Measurements from ENCODE around the gene IL21R. TPM values are rescaled to one million over a fixed set of nuclear protein-coding genes. Genes with fewer than 3 reads are reported as not detected.

The IL21R gene
- total RNA-seq, 2 experiments from 2014 or later: 34.5 to 34.8 TPM

DNA sequence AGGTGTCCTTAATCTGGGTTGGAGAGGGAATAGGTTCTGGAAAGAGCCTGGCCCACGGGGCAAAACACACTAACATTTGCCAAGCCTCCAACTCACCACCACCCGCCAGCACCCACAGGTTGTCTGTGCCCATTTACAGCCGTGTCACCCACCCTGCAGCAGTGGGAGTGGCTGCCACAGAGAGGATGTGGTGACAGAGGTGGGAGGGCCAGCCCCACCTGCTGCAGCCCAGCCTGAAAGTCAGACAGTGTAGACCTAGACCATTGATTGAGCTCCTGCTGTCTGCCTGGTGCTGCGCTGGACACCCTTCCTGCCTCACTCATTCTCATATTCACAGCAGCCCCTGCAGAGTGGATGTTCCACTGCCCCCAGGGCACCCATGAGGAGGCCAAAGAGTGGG, 44.7 kb downstream of the IL21R start:
- no peaks in the 10 kb centered on the region for H3K27me3 ChIP-seq (ENCODE audit: control insufficient read depth in 1 of 2, insufficient read depth in 2 of 2, low read length in 2 of 2)
- peak; percentile 70 to 94 (median 80) for DNase-seq
- intact Hi-C loops (cut with DNase I, micrococcal nuclease): loop anchor here (2.0 to 5.0 kb wide), 4 partner anchors 44 to 209 kb away; partner anchors contain the start of gene IL21R (in 2 of the 2)
- peak overlapping the region; percentile 73 for H3K4me3 Mint-ChIP-seq
- H3K4me1 ChIP-seq (ENCODE audit: insufficient read depth, low read length): peaks cover 70% of the 10 kb centered on the region
- H3K27me3 Mint-ChIP-seq: no peaks in the 10 kb centered on the region
- peak overlapping the region; percentile 18 to 54 for H3K27ac ChIP-seq (ENCODE audit: low read depth in 1 of 2, low read length in 2 of 2)
- no peaks in the 10 kb centered on the region for H3K9me3 Mint-ChIP-seq
- peak overlapping the region; percentile 93 for H3K27ac Mint-ChIP-seq
- peaks cover 14% of the 10 kb centered on the region in 2 experiments for H3K9me3 ChIP-seq (ENCODE audit: control insufficient read depth in 1 of 2, insufficient read depth in 1 of 2, low read length in 2 of 2)
- ATAC-seq (ENCODE audit: poor library complexity): peak; percentile 92
- TF ChIP-seq, protein P1, sequence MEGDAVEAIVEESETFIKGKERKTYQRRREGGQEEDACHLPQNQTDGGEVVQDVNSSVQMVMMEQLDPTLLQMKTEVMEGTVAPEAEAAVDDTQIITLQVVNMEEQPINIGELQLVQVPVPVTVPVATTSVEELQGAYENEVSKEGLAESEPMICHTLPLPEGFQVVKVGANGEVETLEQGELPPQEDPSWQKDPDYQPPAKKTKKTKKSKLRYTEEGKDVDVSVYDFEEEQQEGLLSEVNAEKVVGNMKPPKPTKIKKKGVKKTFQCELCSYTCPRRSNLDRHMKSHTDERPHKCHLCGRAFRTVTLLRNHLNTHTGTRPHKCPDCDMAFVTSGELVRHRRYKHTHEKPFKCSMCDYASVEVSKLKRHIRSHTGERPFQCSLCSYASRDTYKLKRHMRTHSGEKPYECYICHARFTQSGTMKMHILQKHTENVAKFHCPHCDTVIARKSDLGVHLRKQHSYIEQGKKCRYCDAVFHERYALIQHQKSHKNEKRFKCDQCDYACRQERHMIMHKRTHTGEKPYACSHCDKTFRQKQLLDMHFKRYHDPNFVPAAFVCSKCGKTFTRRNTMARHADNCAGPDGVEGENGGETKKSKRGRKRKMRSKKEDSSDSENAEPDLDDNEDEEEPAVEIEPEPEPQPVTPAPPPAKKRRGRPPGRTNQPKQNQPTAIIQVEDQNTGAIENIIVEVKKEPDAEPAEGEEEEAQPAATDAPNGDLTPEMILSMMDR (IDR thresholded peaks at IDR 0.05): no peak
- peaks cover 63% of the 10 kb centered on the region for H3K4me1 Mint-ChIP-seq (ENCODE audit: low read depth)
- ChIA-PET POLR2A (interaction anchor here (0.5 to 3.0 kb wide), 18 partner anchors 9 to 336 kb away, joined by 3 to 15 read pairs (median 4); partner anchors contain the start of genes IL21R and KDM8), CTCF (interaction anchor here (1.0 to 1.2 kb wide), 4 partner anchors 9 to 212 kb away, joined by 3 to 4 read pairs (median 4); partner anchors contain the start of gene IL21R)
- peaks cover 67% of the 10 kb centered on the region for H3K36me3 ChIP-seq (ENCODE audit: insufficient read depth, low read length)
- H3K4me3 ChIP-seq (ENCODE audit: low read length): no peak overlapping the region
- peaks cover 88% of the 10 kb centered on the region for H3K36me3 Mint-ChIP-seq (ENCODE audit: low read depth)

DNA sequence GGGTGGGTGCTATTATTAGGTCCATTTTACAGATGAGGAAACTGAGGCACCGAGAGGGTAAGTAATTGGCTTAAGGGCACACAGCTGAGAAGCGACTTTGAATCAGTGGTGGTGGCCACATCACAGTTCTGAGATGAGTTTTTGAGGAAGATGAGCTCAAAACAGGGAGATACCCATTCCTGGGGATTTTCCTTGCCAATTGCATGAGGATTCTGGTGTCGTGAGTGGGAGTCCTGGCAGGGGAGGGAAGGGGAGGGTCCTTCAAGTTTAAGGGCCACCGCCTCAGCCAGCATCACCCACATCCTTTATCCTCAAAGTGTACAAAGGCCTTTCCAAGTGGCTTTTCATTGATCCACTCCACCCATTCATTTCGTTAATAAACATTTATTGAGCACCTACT, 45.3 kb downstream of the IL21R start:
- intact Hi-C loops (cut with DNase I, micrococcal nuclease): loop anchor here (2.0 to 5.0 kb wide), 4 partner anchors 44 to 210 kb away; partner anchors contain the start of gene IL21R (in 2 of the 2)
- peaks cover 68% of the 10 kb centered on the region for H3K4me1 Mint-ChIP-seq (ENCODE audit: low read depth)
- Histone ChIP-seq H3K27ac (ENCODE audit: low read depth in 1 of 2, low read length in 2 of 2) (peak overlapping the region; percentile 18 to 54), H3K27me3 (ENCODE audit: control insufficient read depth in 1 of 2, insufficient read depth in 2 of 2, low read length in 2 of 2) (no peaks in the 10 kb centered on the region), H3K4me3 (ENCODE audit: low read length) (no peak overlapping the region), H3K36me3 (ENCODE audit: insufficient read depth, low read length) (peaks cover 64% of the 10 kb centered on the region), H3K9me3 (ENCODE audit: control insufficient read depth in 1 of 2, insufficient read depth in 1 of 2, low read length in 2 of 2) (peaks cover 14% of the 10 kb centered on the region in 2 experiments), H3K4me1 (ENCODE audit: insufficient read depth, low read length) (peaks cover 74% of the 10 kb centered on the region)
- ChIA-PET CTCF (interaction anchor here (1.0 to 1.1 kb wide), 3 partner anchors 17 to 212 kb away, joined by 3 to 4 read pairs (median 4); partner anchors contain the start of gene IL21R), POLR2A (interaction anchor here (0.5 to 3.0 kb wide), 15 partner anchors 8 to 337 kb away, joined by 3 to 15 read pairs (median 4); partner anchors contain the start of genes IL21R and KDM8)
- H3K9me3 Mint-ChIP-seq: no peaks in the 10 kb centered on the region
- H3K27me3 Mint-ChIP-seq: no peaks in the 10 kb centered on the region
- TF ChIP-seq, protein P1 (IDR thresholded peaks at IDR 0.05): no peak
- no peak for DNase-seq
- no peak for ATAC-seq (ENCODE audit: poor library complexity)
- peaks cover 84% of the 10 kb centered on the region for H3K36me3 Mint-ChIP-seq (ENCODE audit: low read depth)
- H3K27ac Mint-ChIP-seq: peak overlapping the region; percentile 93
- H3K4me3 Mint-ChIP-seq: peak overlapping the region; percentile 73

DNA sequence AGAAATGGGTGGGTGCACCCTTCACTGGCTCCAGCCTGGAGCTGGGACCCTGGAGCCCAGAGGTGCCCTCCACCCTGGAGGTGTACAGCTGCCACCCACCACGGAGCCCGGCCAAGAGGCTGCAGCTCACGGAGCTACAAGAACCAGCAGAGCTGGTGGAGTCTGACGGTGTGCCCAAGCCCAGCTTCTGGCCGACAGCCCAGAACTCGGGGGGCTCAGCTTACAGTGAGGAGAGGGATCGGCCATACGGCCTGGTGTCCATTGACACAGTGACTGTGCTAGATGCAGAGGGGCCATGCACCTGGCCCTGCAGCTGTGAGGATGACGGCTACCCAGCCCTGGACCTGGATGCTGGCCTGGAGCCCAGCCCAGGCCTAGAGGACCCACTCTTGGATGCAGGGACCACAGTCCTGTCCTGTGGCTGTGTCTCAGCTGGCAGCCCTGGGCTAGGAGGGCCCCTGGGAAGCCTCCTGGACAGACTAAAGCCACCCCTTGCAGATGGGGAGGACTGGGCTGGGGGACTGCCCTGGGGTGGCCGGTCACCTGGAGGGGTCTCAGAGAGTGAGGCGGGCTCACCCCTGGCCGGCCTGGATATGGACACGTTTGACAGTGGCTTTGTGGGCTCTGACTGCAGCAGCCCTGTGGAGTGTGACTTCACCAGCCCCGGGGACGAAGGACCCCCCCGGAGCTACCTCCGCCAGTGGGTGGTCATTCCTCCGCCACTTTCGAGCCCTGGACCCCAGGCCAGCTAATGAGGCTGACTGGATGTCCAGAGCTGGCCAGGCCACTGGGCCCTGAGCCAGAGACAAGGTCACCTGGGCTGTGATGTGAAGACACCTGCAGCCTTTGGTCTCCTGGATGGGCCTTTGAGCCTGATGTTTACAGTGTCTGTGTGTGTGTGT, 46.8 kb downstream of the IL21R start:
- no peak for DNase-seq
- no peak for ATAC-seq (ENCODE audit: poor library complexity)
- peaks cover 9 to 10% of the 10 kb centered on the region in 2 experiments for H3K9me3 ChIP-seq (ENCODE audit: control insufficient read depth in 1 of 2, insufficient read depth in 1 of 2, low read length in 2 of 2)
- CTCF ChIA-PET: no interaction called here
- peaks cover 78% of the 10 kb centered on the region for H3K4me1 ChIP-seq (ENCODE audit: insufficient read depth, low read length)
- peaks cover 81% of the 10 kb centered on the region for H3K4me1 Mint-ChIP-seq (ENCODE audit: low read depth)
- no peaks in the 10 kb centered on the region for H3K27me3 Mint-ChIP-seq
- H3K27ac Mint-ChIP-seq: peak overlapping the region; percentile 93
- peak overlapping the region in 1 of 2 donors; percentile 18 for H3K27ac ChIP-seq (ENCODE audit: low read depth in 1 of 2, low read length in 2 of 2)
- peak overlapping the region; percentile 38 for H3K4me3 Mint-ChIP-seq
- H3K36me3 Mint-ChIP-seq (ENCODE audit: low read depth): peaks cover 69% of the 10 kb centered on the region
- peaks cover 54% of the 10 kb centered on the region for H3K36me3 ChIP-seq (ENCODE audit: insufficient read depth, low read length)
- H3K27me3 ChIP-seq (ENCODE audit: control insufficient read depth in 1 of 2, insufficient read depth in 2 of 2, low read length in 2 of 2): no peaks in the 10 kb centered on the region
- intact Hi-C loops (cut with DNase I, micrococcal nuclease): loop anchor here in 1 of 2 experiments (5.0 kb wide), 2 partner anchors 131 to 211 kb away; no protein-coding TSS in a partner anchor
- POLR2A ChIA-PET: no interaction called here
- H3K4me3 ChIP-seq (ENCODE audit: low read length): no peak overlapping the region
- TF ChIP-seq, protein P1 (IDR thresholded peaks at IDR 0.05): no peak
- H3K9me3 Mint-ChIP-seq: no peaks in the 10 kb centered on the region

All from CD4-positive, alpha-beta T cell (primary cell).